ENCODE results near the gene TGFBRAP1.

DNA sequence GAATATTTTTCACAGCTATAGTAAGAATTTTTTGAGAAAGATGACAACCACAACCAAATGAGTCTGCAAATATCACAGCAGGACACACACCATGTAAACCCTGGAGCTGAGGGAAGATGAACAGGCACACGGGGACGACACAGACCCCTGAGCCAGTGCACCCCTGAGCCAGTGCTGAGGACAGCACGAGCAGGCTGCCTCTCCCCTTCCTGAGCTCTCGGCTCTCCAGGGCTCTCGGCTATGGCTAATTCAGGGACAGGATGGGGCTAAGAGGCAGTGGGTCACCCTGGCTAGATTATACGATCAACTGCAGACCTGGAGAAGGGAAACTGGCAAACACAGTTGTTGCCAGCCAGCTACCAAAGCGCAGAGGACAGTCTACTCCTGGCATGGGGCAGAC, 41.4 kb downstream of the TGFBRAP1 start:
- TF ChIP-seq, protein P1, sequence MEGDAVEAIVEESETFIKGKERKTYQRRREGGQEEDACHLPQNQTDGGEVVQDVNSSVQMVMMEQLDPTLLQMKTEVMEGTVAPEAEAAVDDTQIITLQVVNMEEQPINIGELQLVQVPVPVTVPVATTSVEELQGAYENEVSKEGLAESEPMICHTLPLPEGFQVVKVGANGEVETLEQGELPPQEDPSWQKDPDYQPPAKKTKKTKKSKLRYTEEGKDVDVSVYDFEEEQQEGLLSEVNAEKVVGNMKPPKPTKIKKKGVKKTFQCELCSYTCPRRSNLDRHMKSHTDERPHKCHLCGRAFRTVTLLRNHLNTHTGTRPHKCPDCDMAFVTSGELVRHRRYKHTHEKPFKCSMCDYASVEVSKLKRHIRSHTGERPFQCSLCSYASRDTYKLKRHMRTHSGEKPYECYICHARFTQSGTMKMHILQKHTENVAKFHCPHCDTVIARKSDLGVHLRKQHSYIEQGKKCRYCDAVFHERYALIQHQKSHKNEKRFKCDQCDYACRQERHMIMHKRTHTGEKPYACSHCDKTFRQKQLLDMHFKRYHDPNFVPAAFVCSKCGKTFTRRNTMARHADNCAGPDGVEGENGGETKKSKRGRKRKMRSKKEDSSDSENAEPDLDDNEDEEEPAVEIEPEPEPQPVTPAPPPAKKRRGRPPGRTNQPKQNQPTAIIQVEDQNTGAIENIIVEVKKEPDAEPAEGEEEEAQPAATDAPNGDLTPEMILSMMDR (IDR thresholded peaks at IDR 0.05), result no peak
- no peak for TF ChIP-seq POLR2A (IDR thresholded peaks at IDR 0.05)
- TF ChIP-seq EP300 (IDR thresholded peaks at IDR 0.05), result no peak

Measured in tibial nerve (tissue), 4 donors.